Measurements from ENCODE around the gene ARHGAP44.

DNA sequence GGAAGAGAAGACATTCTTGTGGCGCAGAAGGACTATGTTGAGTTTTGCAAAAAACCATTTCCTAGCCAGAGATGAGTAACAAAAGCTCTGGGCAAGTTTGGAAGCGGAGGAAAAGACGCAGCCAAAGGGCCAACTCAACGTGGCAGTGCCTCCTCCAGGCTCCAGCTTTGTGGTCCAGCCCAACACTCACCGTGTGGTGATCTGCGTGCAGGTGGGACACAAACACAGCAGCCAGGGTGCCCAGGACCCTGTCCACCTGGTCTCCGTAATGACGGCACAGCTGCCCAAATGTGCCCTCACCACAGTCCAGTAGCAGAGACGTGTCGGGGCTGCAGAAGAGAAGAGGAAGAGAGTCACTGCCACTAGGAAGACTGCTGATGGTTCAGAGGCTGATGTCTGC is 207.1 kb downstream of the ARHGAP44 start:
- TF ChIP-seq, protein P1, sequence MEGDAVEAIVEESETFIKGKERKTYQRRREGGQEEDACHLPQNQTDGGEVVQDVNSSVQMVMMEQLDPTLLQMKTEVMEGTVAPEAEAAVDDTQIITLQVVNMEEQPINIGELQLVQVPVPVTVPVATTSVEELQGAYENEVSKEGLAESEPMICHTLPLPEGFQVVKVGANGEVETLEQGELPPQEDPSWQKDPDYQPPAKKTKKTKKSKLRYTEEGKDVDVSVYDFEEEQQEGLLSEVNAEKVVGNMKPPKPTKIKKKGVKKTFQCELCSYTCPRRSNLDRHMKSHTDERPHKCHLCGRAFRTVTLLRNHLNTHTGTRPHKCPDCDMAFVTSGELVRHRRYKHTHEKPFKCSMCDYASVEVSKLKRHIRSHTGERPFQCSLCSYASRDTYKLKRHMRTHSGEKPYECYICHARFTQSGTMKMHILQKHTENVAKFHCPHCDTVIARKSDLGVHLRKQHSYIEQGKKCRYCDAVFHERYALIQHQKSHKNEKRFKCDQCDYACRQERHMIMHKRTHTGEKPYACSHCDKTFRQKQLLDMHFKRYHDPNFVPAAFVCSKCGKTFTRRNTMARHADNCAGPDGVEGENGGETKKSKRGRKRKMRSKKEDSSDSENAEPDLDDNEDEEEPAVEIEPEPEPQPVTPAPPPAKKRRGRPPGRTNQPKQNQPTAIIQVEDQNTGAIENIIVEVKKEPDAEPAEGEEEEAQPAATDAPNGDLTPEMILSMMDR (IDR thresholded peaks at IDR 0.05 in 4 of 5, conservative IDR thresholded peaks at IDR 0.05 in 1 of 5) = no peak
- no peak for TF ChIP-seq POLR2A (IDR thresholded peaks at IDR 0.05)

All from gastrocnemius medialis (tissue), 4 donors.